ENCODE data around the gene LSM5.

- TF ChIP-seq CTCF (IDR thresholded peaks at IDR 0.05; ENCODE audit: insufficient read depth, low read length, poor library complexity, severe bottlenecking) (no peak), EZH2phosphoT487 (conservative IDR thresholded peaks at IDR 0.05; ENCODE audit: low read length) (no peak)
Measured at GRCh38 chr7:32481921-32482320, 8.3 kb downstream of the LSM5 start.

Data from SU-DHL-6 (cell line).